SU-DHL-6 (cell line): Measurements from ENCODE around the gene ATG101.

Experiments used
- H2AFZ ChIP-seq: fragments of 200-600 bp; sonication (generic); 2 replicates; pipeline ENCODE4 v1.6.1; 2014; ENCODE audit warnings: low read depth, mild to moderate bottlenecking, moderate library complexity, mixed read lengths, antibody characterized with exemption, low read length; ENCODE audit not compliant: severe bottlenecking
- H3F3A ChIP-seq: fragments of 200-600 bp; shearing (Covaris generic); 2 replicates; pipeline ENCODE4 v1.6.0; 2016; ENCODE audit warnings: antibody characterized with exemption, mild to moderate bottlenecking; ENCODE audit not compliant: insufficient read depth
- H3K27ac ChIP-seq: fragments of 200-600 bp; sonication (generic); 2 replicates; pipeline ENCODE4 v1.5.1; 2016; ENCODE audit warnings: low read depth, mild to moderate bottlenecking, low read length, moderate library complexity, mixed read lengths
- H3K27me3 ChIP-seq: fragments of 200-600 bp; sonication (generic), shearing (Covaris generic); 2 replicates; pipeline ENCODE4 v1.6.0; 2014; ENCODE audit warnings: mild to moderate bottlenecking, low read length
- H3K36me3 ChIP-seq: fragments of 200-600 bp; sonication (generic); 2 replicates; pipeline ENCODE4 v1.6.1; 2014; ENCODE audit warnings: mild to moderate bottlenecking, low read length, mixed read lengths
- H3K4me2 ChIP-seq: fragments of 300-600, 200-600 bp; shearing (Covaris generic), sonication (generic); 2 replicates; pipeline ENCODE4 v1.6.0; 2014; ENCODE audit warnings: low read length, low read depth, mild to moderate bottlenecking; ENCODE audit not compliant: poor library complexity, severe bottlenecking
- H3K4me3 ChIP-seq: fragments of 200-600 bp; sonication (generic); 2 replicates; pipeline ENCODE4 v1.5.1; 2014; ENCODE audit warnings: antibody characterized with exemption, low read length, mild to moderate bottlenecking, mixed read lengths; ENCODE audit not compliant: insufficient read depth, poor library complexity, severe bottlenecking
- H3K79me2 ChIP-seq: fragments of 200-600 bp; sonication (generic); 2 replicates; pipeline ENCODE4 v1.6.1; 2014; ENCODE audit warnings: mild to moderate bottlenecking, low read length, moderate library complexity; ENCODE audit not compliant: insufficient read depth
- H3K9ac ChIP-seq: fragments of 200-600 bp; sonication (generic); 2 replicates; pipeline ENCODE4 v1.7.0; 2014; ENCODE audit warnings: mild to moderate bottlenecking, low read length
- H3K9me2 ChIP-seq: fragments of 200-600 bp; sonication (generic); replicated peaks from 2 replicates; pipeline ENCODE4 v1.6.1; 2014; ENCODE audit warnings: low read length; ENCODE audit not compliant: insufficient read depth
- H3K9me3 ChIP-seq: fragments of 200-600 bp; sonication (generic); 2 replicates; pipeline ENCODE4 v1.6.1; 2014; ENCODE audit warnings: low read length, mixed read lengths; ENCODE audit not compliant: insufficient read depth
- H4K20me1 ChIP-seq: fragments of 200-600 bp; sonication (generic); 2 replicates; pipeline ENCODE4 v1.6.1; 2014; ENCODE audit warnings: low read depth, mild to moderate bottlenecking, antibody characterized with exemption, low read length, moderate library complexity, mixed read lengths
- EZH2phosphoT487 ChIP-seq: fragments of 200-600 bp; sonication (generic), shearing (Covaris generic); conservative IDR thresholded peaks from 2 replicates; pipeline ENCODE4 v1.6.1; 2018; ENCODE audit warnings: mild to moderate bottlenecking, antibody characterized with exemption, low read length, moderate library complexity, mixed read lengths
- TF ChIP-seq, protein P1 (sequence below): fragments of 200-600 bp; sonication (generic); IDR thresholded peaks from one replicate; pipeline ENCODE4 v1.5.1; 2017; ENCODE audit warnings: antibody characterized with exemption, mild to moderate bottlenecking, low read length, moderate library complexity; ENCODE audit not compliant: insufficient read depth, poor library complexity, severe bottlenecking

The ATG101 gene

GRCh38 chr12:52050758-52051541, 18.8 kb upstream of the ATG101 start, which contains the start of gene NR4A1:
NR4A1 (plus strand) TSS chr12:52051442; CDS start chr12:52054329, 2,887 bp downstream.
- no peaks in the 10 kb centered on the region for H3K79me2 ChIP-seq
- H3K4me3 ChIP-seq, result peak within 1 kb of the TSS; percentile 54
- no peaks in the 10 kb centered on the region for H3K9me2 ChIP-seq
- peak within 1 kb of the TSS; percentile 56 for H3K4me2 ChIP-seq
- TF ChIP-seq, protein P1, sequence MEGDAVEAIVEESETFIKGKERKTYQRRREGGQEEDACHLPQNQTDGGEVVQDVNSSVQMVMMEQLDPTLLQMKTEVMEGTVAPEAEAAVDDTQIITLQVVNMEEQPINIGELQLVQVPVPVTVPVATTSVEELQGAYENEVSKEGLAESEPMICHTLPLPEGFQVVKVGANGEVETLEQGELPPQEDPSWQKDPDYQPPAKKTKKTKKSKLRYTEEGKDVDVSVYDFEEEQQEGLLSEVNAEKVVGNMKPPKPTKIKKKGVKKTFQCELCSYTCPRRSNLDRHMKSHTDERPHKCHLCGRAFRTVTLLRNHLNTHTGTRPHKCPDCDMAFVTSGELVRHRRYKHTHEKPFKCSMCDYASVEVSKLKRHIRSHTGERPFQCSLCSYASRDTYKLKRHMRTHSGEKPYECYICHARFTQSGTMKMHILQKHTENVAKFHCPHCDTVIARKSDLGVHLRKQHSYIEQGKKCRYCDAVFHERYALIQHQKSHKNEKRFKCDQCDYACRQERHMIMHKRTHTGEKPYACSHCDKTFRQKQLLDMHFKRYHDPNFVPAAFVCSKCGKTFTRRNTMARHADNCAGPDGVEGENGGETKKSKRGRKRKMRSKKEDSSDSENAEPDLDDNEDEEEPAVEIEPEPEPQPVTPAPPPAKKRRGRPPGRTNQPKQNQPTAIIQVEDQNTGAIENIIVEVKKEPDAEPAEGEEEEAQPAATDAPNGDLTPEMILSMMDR, result peak; percentile 24
- TF ChIP-seq EZH2phosphoT487, result no peak
- no peaks in the 10 kb centered on the region for H3K9me3 ChIP-seq
- no peaks in the 10 kb centered on the region for H3K27me3 ChIP-seq
- H2AFZ ChIP-seq, result peak within 1 kb of the TSS; percentile 71
- no peaks in the 10 kb centered on the region for H3K36me3 ChIP-seq
- H3F3A ChIP-seq, result no peaks in the 10 kb centered on the region
- no peaks in the 10 kb centered on the region for H4K20me1 ChIP-seq
- H3K9ac ChIP-seq, result peak within 1 kb of the TSS; percentile 64
- H3K27ac ChIP-seq, result peak within 1 kb of the TSS; percentile 25

- H2AFZ ChIP-seq, result no peak overlapping the region
- TF ChIP-seq, protein P1, result no peak
- TF ChIP-seq EZH2phosphoT487, result no peak
These were observed 17.2 kb upstream of the ATG101 start for GRCh38 chr12:52052468-52053186.

GRCh38 chr12:52053536-52054209, 16.1 kb upstream of the ATG101 start:
- no peaks in the 10 kb centered on the region for H3K9me2 ChIP-seq
- no peaks in the 10 kb centered on the region for H3K27me3 ChIP-seq
- TF ChIP-seq, protein P1, result no peak
- TF ChIP-seq EZH2phosphoT487, result no peak
- H3K4me3 ChIP-seq, result no peak overlapping the region
- no peak overlapping the region for H3K4me2 ChIP-seq
- no peaks in the 10 kb centered on the region for H3K36me3 ChIP-seq
- no peak overlapping the region for H2AFZ ChIP-seq
- no peaks in the 10 kb centered on the region for H3F3A ChIP-seq
- no peaks in the 10 kb centered on the region for H4K20me1 ChIP-seq
- H3K27ac ChIP-seq, result no peak overlapping the region
- H3K9ac ChIP-seq, result no peak overlapping the region
- no peaks in the 10 kb centered on the region for H3K9me3 ChIP-seq
- H3K79me2 ChIP-seq, result no peaks in the 10 kb centered on the region

More at GRCh38 chr12:52052468-52053186, 17.2 kb upstream of the ATG101 start:
- Histone ChIP-seq H3K36me3 (no peaks in the 10 kb centered on the region), H3K79me2 (no peaks in the 10 kb centered on the region), H3K9me3 (no peaks in the 10 kb centered on the region), H3K4me3 (peak overlapping the region; percentile 54), H4K20me1 (no peaks in the 10 kb centered on the region), H3K4me2 (peak overlapping the region; percentile 56), H3K27me3 (no peaks in the 10 kb centered on the region), H3K9ac (peak overlapping the region; percentile 64), H3F3A (no peaks in the 10 kb centered on the region), H3K9me2 (no peaks in the 10 kb centered on the region), H3K27ac (no peak overlapping the region)
